HepG2 (cell line): ENCODE data around the gene LCAT. TPM values are rescaled to one million over a fixed set of nuclear protein-coding genes. Genes with fewer than 3 reads are reported as not detected.

Experiments used
- ARID2 ChIP-seq: sonication (generic); formaldehyde crosslinking; IDR thresholded peaks from 2 replicates; pipeline ENCODE4 v1.8.1; 2022; ENCODE audit warnings: mild to moderate bottlenecking, missing genetic modification reagents, borderline replicate concordance
- BCL3 ChIP-seq: sonication (generic); formaldehyde crosslinking; IDR thresholded peaks from 2 replicates; pipeline ENCODE4 v1.5.1; 2020; ENCODE audit warnings: mild to moderate bottlenecking, missing genetic modification reagents, moderate library complexity
- CC2D1A ChIP-seq: sonication (generic); formaldehyde crosslinking; IDR thresholded peaks from 2 replicates; pipeline ENCODE4 v1.8.1; 2023; ENCODE audit warnings: mild to moderate bottlenecking, missing genetic modification reagents
- CEBPG ChIP-seq: IDR thresholded peaks from 2 replicates; pipeline ENCODE4 v1.6.1; 2016
- DDIT3 ChIP-seq: sonication (generic); formaldehyde crosslinking; IDR thresholded peaks from 2 replicates; pipeline ENCODE4 v1.4.0; 2020; ENCODE audit warnings: mild to moderate bottlenecking, missing genetic modification reagents
- ERF ChIP-seq: IDR thresholded peaks from 2 replicates; pipeline ENCODE4 v1.6.1; 2018; ENCODE audit warnings: missing biosample characterization, missing genetic modification reagents
- IKZF1 ChIP-seq: fragments of 450-650 bp; IDR thresholded peaks from 2 replicates; pipeline ENCODE4 v1.7.1; 2016
- KLF12 ChIP-seq: sonication (generic); formaldehyde crosslinking; IDR thresholded peaks from 2 replicates; pipeline ENCODE4 v1.4.0; 2020; ENCODE audit warnings: missing genetic modification reagents, borderline replicate concordance
- NFATC3 ChIP-seq: sonication (generic); formaldehyde crosslinking; IDR thresholded peaks from 2 replicates; pipeline ENCODE4 v1.5.1; 2020; ENCODE audit warnings: mild to moderate bottlenecking, missing genetic modification reagents
- POLR2AphosphoS2 ChIP-seq: IDR thresholded peaks from 2 replicates; pipeline ENCODE4 v1.6.1; 2011; ENCODE audit warnings: low read depth, low read length, improper control_type of control experiment
- PRMT3 ChIP-seq: sonication (generic); formaldehyde crosslinking; IDR thresholded peaks from 2 replicates; pipeline ENCODE4 v1.8.1; 2022; ENCODE audit warnings: low read depth, mild to moderate bottlenecking, moderate library complexity, missing genetic modification reagents, borderline replicate concordance
- RBM22 ChIP-seq: fragments of 200-400 bp; formaldehyde crosslinking; optimal IDR thresholded peaks from 2 replicates; pipeline ENCODE3; 2017; ENCODE audit warnings: mild to moderate bottlenecking, low read length, moderate library complexity
- THAP8 ChIP-seq: sonication (generic); formaldehyde crosslinking; IDR thresholded peaks from 2 replicates; pipeline ENCODE4 v1.5.1; 2020; ENCODE audit warnings: missing genetic modification reagents, mild to moderate bottlenecking, borderline replicate concordance
- ZBTB1 ChIP-seq: sonication (generic); formaldehyde crosslinking; IDR thresholded peaks from 2 replicates; pipeline ENCODE4 v1.4.0; 2020; ENCODE audit warnings: missing genetic modification reagents, borderline replicate concordance
- ZBTB20 ChIP-seq: sonication (generic); formaldehyde crosslinking; IDR thresholded peaks from 2 replicates; pipeline ENCODE4 v1.8.1; 2023; ENCODE audit warnings: missing genetic modification reagents, low read depth, mild to moderate bottlenecking, borderline replicate concordance
- ZFAT ChIP-seq: sonication (generic); formaldehyde crosslinking; conservative IDR thresholded peaks from 2 replicates; pipeline ENCODE4 v1.8.1; 2023; ENCODE audit warnings: missing genetic modification reagents, inconsistent platforms
- ZFYVE20 ChIP-seq: sonication (generic); formaldehyde crosslinking; IDR thresholded peaks from 2 replicates; pipeline ENCODE4 v1.8.0; 2023; ENCODE audit warnings: low read depth, mild to moderate bottlenecking, moderate library complexity, missing genetic modification reagents, borderline replicate concordance
- ZNF225 ChIP-seq: sonication (generic); formaldehyde crosslinking; IDR thresholded peaks from 2 replicates; pipeline ENCODE4 v1.4.0; 2020; ENCODE audit warnings: mild to moderate bottlenecking, missing genetic modification reagents
- ZNF235 ChIP-seq: sonication (generic); formaldehyde crosslinking; IDR thresholded peaks from 2 replicates; pipeline ENCODE4 v1.8.1; 2023; ENCODE audit warnings: mild to moderate bottlenecking, missing genetic modification reagents, borderline replicate concordance
- ZNF281 ChIP-seq: sonication (generic); formaldehyde crosslinking; IDR thresholded peaks from 2 replicates; pipeline ENCODE4 v1.4.0; 2020; ENCODE audit warnings: missing genetic modification reagents, borderline replicate concordance
- ZNF30 ChIP-seq: sonication (generic); formaldehyde crosslinking; IDR thresholded peaks from 2 replicates; pipeline ENCODE4 v1.5.0; 2020; ENCODE audit warnings: mild to moderate bottlenecking, missing genetic modification reagents
- ZNF333 ChIP-seq: sonication (generic); formaldehyde crosslinking; IDR thresholded peaks from 2 replicates; pipeline ENCODE4 v1.4.0; 2020; ENCODE audit warnings: mild to moderate bottlenecking, missing genetic modification reagents, borderline replicate concordance
- ZNF34 ChIP-seq: sonication (generic); formaldehyde crosslinking; IDR thresholded peaks from 2 replicates; pipeline ENCODE4 v1.4.0; 2020; ENCODE audit warnings: mild to moderate bottlenecking, missing genetic modification reagents, borderline replicate concordance
- ZNF703 ChIP-seq: sonication (generic); formaldehyde crosslinking; IDR thresholded peaks from 2 replicates; pipeline ENCODE4 v1.5.1; 2020; ENCODE audit warnings: missing genetic modification reagents, mild to moderate bottlenecking, moderate library complexity, borderline replicate concordance
- ZNF788 ChIP-seq: sonication (generic); formaldehyde crosslinking; IDR thresholded peaks from 2 replicates; pipeline ENCODE4 v1.5.0; 2020; ENCODE audit warnings: mild to moderate bottlenecking, missing genetic modification reagents, borderline replicate concordance
- ZSCAN31 ChIP-seq: sonication (generic); formaldehyde crosslinking; IDR thresholded peaks from 2 replicates; pipeline ENCODE4 v1.5.0; 2020; ENCODE audit warnings: low read depth, mild to moderate bottlenecking, missing genetic modification reagents
- polyA plus RNA-seq, 8 experiments: library from polyadenylated mRNA; depleted of rRNA in 3 of 8; stranded (reverse) in 7 of 8; unstranded in 1 of 8; fragments of >200 nt; fragmentation: Illumina TruSeq in 4 of 8; extraction: Trizol in 4 of 8; gene quantifications; 2 replicates each; pipeline versions ENCODE4 v1.2.1 to v1.2.3, GENCODE V29; 2011 to 2016; ENCODE audit warnings: low read depth in 4 of 8, missing spikeins in 1 of 8, mixed read lengths in 1 of 8; ENCODE audit not compliant: insufficient read depth in 1 of 8
- total RNA-seq, 5 experiments: library from RNA; depleted of rRNA; stranded (reverse); fragments of >200 nt; fragmentation: Illumina TruSeq; extraction: Trizol; gene quantifications; 2 replicates each; pipeline ENCODE4 v1.2.3, GENCODE V29; 2016; ENCODE audit warnings: low read depth in 1 of 5

The LCAT gene
- total and polyA plus RNA-seq, 2 of the 13 experiments (the other 11 are each of a cell fraction or from before 2014, with no cell fraction given) = 36.1 to 38.9 TPM

- no peak for TF ChIP-seq ZNF333
- TF ChIP-seq PRMT3 (CRISPR knock-in tag) = no peak
- TF ChIP-seq RBM22 = peak; percentile 56
- TF ChIP-seq KLF12 (CRISPR knock-in tag) = no peak
- TF ChIP-seq CEBPG (CRISPR knock-in tag) = no peak
- no peak for TF ChIP-seq ZNF703 (CRISPR knock-in tag)
- no peak for TF ChIP-seq DDIT3 (CRISPR knock-in tag)
- no peak for TF ChIP-seq ERF (CRISPR knock-in tag)
- no peak for TF ChIP-seq CC2D1A (CRISPR knock-in tag)
- 0 out of 2 replicates have a peak, but pooled peaks have one; percentile 68 for TF ChIP-seq ZFYVE20 (CRISPR knock-in tag)
- TF ChIP-seq NFATC3 (CRISPR knock-in tag) = no peak
- TF ChIP-seq ARID2 = no peak
- TF ChIP-seq ZBTB1 (CRISPR knock-in tag) = no peak
- TF ChIP-seq ZBTB20 (CRISPR knock-in tag) = no peak
- 0 out of 2 replicates have a peak, but pooled peaks have one; percentile 62 for TF ChIP-seq ZNF788
- TF ChIP-seq ZSCAN31 = 0 out of 2 replicates have a peak, but pooled peaks have one; percentile 30
- TF ChIP-seq ZNF30 (CRISPR knock-in tag) = 0 out of 2 replicates have a peak, but pooled peaks have one; percentile 52
- TF ChIP-seq ZNF235 (CRISPR knock-in tag) = no peak
- no peak for TF ChIP-seq IKZF1
- no peak for TF ChIP-seq ZNF34 (CRISPR knock-in tag)
- no peak for TF ChIP-seq POLR2AphosphoS2
- TF ChIP-seq ZNF225 = peak; percentile 68; the same call in 1 of the 2 replicates
- TF ChIP-seq THAP8 (CRISPR knock-in tag) = no peak
- no peak for TF ChIP-seq BCL3 (CRISPR knock-in tag)
- no peak for TF ChIP-seq ZNF281
- TF ChIP-seq ZFAT (CRISPR knock-in tag) = no peak
These were observed 9.4 kb downstream of the LCAT start (continued) for GRCh38 chr16:67934306-67935100.
